GM12872 (cell line): ENCODE measurements around the gene SLC35E4.

Experiments used
- CTCF ChIP-seq: IDR thresholded peaks from 3 replicates; pipeline ENCODE4 v1.5.1; 2011; ENCODE audit warnings: low read depth, mild to moderate bottlenecking, low read length, moderate library complexity; ENCODE audit not compliant: insufficient read depth

Gene SLC35E4

DNA sequence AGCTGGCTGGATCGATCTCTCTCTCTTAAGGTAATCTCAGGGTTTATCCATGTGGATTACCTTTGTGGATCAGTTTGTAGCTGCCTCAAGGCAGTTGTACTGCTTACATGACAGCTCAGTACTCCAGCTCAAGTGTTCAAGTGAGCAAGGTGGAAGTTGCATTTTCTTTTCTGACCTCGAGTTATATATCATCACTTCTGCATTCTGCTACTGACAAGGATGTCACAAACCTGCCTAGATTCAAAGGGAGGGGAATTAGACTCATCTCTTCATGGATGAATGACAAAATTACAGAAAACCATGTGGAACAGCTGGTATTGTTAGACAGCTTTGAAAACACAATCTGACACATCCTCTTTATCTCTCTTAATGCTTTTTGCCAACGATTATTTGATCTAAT is 34.7 kb upstream of the SLC35E4 start:
- TF ChIP-seq CTCF = no peak

- no peak for TF ChIP-seq CTCF
Measured at GRCh38 chr22:30601464-30601863, 34.1 kb upstream of the SLC35E4 start.

- TF ChIP-seq CTCF = peak; percentile 54; the same call in 2 of the 3 replicates
Measured at GRCh38 chr22:30602049-30602448, 33.5 kb upstream of the SLC35E4 start.

- no peak for TF ChIP-seq CTCF
Measured at GRCh38 chr22:30603801-30604200, 31.8 kb upstream of the SLC35E4 start.

GRCh38 chr22:30604723-30605122 is 30.9 kb upstream of the SLC35E4 start:
- TF ChIP-seq CTCF = no peak

DNA sequence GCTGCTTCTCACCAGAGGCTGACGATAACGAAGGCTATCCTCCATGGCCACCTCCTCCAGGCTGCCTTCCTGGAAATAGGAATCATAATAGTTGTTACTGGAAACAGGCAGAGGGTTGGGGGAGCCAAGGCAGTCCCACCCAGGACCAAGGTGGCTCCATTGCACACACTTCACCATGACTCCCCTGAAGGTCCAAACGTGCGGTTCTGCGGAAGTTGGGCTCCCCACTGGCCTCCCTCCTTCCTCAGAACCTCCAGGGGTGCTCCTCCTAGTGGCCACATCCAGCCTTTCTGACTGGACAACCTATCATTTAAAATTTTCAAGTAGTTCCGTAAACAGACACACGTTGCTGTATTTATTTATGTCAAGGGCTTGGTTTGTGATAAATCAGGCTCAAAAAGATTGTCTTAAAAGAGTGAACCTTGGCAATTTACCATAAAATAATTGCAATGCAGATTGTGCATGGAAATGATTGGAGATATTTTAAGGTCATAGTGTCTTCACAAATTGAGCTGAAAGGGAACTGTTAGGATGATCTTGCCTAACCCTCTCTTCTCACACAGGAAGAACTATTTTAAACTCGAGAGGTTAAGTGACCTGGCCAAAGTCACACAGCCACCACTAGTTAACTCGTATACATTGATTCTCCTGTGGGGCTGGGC is 30.0 kb upstream of the SLC35E4 start:
- peak; percentile 79 for TF ChIP-seq CTCF

- no peak for TF ChIP-seq CTCF
Measured at GRCh38 chr22:30606455-30607299, 28.9 kb upstream of the SLC35E4 start, which contains the start of gene TCN2. TSS of gene TCN2 (plus strand) at chr22:30607174. CDS start at chr22:30607332, 158 bp downstream.
